NCI-H2171 treated with DMSO at 0.1 percent for 48 hours (cell line): ENCODE data around the gene NCAN.
"Not testable (repeated sequence)": the region's sequence is repeated elsewhere in the genome, so short reads cannot be mapped to it uniquely, and the experiment has no call there.

ENCODE experiments used
- DNase-seq: peaks from one replicate; lab custom pipeline; 2025; lab: John Stamatoyannopoulos, UW

NCAN gene

DNA sequence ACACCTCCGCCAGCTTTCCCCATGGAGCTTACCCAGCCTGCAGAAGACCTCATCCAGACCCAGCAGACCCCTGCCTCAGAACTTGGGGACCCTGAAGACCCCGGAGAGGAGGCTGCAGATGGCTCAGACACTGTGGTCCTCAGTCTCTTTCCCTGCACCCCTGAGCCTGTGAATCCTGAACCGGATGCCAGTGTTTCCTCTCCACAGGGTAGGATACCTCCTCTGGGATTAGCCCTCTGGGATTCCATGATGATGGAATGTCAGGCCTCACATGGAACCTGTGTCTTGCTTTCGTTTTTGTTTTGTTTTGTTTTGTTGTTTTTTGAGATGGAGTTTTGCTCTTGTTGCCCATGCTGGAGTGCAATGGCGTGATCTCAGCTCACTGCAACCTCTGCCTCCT lies 17.8 kb upstream of the NCAN start:
- no peak for DNase-seq

DNA sequence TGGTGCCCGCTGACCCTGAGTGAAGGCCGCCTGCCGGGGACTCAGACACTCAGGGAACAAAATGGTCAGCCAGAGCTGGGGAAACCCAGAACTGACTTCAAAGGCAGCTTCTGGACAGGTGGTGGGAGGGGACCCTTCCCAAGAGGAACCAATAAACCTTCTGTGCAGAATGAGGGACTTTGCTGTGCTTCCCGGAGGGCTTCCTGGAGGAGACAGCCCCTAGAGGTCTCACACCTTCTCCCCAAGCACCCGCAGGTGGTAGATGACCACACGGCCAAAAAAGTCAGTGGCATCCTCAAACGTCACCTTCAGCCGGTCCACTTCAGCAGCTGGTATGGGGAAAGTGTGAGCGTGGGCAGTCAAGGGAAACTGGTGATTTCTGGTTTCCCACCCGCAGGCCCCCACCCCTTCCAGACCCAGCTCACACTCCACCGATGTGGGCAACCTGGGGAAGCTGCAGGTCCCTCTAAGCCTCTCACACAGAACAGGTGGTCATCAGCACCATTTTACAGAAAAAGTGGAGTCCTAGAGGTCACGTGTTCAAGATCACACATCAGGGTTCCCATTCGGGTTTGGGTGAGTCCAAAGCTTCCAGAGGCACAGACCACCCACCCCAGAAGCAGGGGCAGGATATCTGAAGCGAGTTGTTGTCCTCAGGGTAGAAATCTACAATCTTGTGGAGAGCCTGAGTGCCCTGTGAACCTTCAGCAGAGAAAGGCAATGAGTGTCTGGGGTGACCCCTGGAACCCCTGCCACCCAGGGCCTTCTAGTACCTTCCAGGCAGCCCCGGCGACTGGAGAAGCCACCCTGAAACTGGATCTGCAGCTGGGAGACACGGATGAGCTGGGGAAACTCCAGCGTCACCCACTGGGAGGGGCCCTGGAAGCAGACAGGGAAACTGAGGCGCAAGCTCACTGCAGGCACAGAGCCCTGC lies 9.8 kb upstream of the NCAN start:
- no peak for DNase-seq

DNA sequence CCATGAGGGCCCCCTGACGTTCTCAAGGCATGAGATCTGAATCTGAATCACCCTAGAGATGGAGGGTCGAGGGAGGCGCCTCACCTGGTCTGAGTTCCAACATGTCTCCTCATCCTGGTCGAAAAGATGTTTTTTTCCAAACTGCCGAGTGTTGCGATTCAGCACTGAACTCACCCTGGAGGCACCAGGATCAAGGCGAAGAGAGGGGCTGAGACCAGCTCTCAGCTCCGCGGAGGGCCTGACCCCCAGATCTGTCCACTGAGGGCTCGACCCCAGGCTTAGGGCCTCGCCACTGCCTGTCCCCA lies 9.1 kb upstream of the NCAN start:
- DNase-seq: no peak

DNA sequence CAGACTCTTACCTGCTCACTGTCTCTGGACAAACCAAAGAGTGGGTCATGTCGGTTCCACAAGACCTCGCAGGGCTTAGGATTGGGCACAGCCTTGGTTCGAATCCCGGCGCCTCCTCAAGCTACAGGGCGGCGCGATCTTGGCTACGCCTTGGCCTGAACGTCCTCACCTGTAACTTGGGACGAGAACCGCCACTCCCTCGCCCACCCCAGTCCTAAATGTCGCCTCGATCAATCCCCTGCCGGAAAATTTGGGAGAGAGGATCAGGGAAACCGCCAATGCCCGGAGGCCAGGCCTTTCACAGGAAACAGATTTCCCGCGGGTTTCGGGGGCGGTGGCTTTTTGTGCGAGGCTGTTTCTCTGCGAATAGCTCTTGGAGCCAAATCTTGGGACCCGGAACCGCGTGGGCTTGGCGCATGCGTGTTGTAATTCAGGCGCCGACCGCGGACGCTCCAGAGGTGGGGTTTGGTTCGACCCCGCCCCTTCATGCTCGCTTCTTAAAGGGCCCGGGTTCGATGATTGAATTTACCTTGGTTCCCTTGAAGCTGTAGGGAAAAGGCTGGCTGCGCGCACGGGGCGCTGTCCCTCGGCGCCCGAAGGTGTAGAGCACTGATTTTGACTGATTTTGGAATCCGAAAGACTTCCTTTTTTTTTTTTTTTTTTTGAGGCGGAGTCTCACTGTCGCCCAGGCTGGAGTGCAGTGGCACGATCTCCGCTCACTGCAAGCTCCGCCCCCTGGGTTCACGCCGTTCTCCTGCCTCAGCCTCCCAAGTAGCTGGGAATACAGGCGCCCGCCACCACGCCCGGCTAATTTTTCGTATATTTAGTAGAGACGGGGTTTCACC lies 8.5 kb upstream of the NCAN start, which contains the start of gene NR2C2AP:
NR2C2AP (minus strand) TSS at position 403 of the 845 bp plus-strand sequence; CDS start at position 49, 354 bp downstream.
- peak; percentile 88 for DNase-seq

DNA sequence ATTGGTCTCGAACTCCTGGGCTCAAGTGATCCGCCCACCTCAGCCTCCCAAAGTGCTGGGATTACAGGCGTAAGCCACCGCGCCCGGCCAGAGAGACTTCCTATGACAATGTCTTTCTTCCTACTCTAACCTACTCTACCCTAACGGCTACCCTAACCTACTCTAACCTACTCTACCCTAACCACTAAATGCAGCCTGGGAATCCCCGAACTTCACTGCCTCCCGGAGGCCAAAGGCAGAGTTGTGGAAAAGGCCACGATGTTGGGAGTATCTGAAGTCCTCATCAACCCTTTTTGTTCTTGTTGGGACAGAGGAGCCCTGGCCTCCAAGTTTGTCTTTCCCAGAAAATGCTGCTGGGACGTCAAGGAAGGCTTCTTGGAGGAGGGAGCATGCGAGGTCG lies 7.6 kb upstream of the NCAN start:
- no peak for DNase-seq

DNA sequence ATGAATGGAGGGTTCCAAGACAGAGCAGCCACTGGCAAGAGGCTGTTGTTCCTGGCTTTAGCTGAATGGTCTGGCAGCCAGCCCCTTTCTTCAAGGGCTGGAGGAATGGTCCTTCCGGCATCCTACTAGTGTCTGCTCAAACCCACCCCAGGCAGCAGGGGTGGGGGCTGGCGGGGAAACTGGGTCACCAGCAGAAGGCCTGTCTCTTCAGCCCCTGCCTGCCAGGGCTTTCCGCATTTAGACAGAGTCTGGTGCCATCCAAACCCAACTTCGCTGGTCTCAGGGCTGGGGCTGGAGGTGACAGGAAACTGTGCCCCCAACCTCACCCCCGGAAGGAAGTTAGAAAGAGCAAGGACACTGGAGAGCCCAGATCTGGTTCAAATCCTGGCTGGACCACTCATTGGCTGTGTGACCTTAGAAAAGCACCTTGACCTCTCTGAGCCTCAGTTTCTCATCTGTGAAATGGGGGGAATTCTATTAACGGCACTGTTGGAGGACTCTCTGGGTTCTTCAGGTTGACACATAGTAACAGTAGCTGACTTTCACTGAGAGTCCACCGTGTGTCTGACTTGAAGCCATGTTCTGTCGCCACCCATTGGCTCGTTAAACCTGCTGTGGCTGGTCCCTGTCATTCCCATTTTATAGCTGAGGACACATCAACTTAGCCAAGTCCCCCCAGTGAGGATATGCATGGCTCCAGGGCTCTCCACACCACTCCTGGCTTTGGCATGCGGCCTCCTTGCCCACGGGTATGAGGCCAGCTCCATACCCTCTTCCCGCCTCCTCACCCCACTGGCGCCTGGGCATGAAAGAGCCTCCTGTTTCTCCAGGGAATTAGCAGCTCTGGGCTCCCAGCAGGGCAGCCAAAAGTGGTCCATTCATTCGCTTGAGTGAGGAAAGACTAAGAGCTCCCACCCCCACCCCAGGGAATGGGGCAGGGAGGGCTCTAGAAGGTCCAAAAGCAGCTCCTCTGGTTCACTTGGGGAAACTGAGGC lies 6.0 kb upstream of the NCAN start:
- DNase-seq: no peak

DNA sequence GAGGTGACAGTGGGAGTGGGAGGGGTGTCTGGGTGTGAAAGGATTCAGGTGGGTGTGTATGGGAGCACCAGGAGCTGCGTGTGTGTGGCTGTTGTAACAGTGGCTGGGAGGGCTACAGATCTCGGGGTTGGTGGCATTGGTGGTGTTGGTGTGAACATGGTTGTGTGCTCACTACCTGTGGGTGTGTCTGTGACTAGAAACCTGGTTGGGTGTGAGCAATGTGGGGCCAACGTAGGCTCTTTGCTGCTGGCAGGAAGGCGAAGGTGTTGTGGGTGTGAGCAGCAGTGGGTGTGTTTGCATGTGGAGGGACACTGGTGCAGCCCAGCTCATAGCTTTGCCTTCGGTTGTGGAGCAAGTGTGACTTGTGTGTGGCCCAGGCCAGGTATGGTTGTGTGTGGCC lies 4.8 kb upstream of the NCAN start:
- DNase-seq: no peak

- DNase-seq: no peak
Observed at GRCh38 chr19:19207637-19208572, 3.9 kb upstream of the NCAN start.

GRCh38 chr19:19209372-19209771 lies 2.4 kb upstream of the NCAN start:
- DNase-seq: peak; percentile 82

DNA sequence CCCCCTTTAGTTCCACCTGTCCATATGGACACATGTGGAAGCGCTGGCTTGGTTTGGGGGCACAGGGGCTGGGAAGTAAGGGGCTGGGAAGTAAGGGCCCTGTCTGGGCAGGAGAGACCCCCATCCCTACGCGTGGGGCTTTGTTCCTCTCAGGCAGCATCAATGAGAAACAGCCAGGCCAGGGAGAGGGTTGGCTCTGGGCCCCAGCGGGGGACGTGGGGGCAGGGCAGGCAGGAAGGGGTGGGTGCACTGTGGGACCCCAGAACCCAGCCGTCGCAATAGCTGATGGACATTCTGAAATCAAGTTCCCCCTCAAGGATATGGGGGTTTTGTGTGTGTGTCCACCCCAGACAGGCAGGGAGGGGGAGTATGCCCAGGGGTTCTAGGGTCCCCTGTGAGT lies 1.2 kb downstream of the NCAN start:
- DNase-seq: no peak

GRCh38 chr19:19213426-19214158 lies 1.8 kb downstream of the NCAN start:
- DNase-seq: no peak

GRCh38 chr19:19214159-19214490 lies 2.4 kb downstream of the NCAN start:
- no peak for DNase-seq

- no peak for DNase-seq
Observed at GRCh38 chr19:19214892-19215291, 3.1 kb downstream of the NCAN start.

DNA sequence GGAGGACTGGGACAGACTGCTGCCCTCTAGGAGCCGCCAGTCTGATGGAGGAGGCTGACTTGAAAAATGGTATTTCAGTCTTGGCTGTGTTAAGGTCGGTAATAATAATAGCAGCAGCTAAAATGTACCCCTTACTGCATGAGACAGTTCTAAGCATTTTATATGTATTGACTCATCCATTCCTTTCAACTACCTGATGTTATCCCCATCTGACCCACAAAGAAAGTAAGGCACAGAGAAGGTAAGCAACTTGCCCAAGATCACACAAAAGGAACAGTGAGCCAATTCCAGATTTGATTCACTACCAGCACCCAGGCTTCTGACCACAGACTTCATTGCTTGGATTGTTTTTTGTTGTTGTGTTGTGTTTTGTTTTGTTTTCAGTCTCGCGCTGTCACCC lies 4.0 kb downstream of the NCAN start:
- no peak for DNase-seq

DNA sequence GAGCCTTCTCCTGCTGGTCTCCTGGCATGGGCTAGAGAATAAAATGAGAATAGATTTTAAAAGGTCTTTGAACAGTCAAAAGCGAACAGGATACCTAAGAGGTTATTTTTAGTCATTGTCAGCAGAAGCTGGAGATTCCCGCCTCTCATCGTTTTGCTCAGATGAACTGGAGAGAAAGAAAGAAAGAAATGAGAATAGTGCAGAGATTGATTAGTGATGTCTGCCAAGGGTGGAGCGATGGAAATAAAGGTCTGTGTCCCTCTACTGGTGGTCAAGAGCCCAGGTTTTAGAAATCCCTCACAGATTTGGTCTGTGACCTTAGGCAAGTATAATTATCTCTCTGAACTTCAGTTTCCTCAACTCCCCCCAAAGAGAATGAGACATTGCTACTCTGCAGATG lies 5.3 kb downstream of the NCAN start:
- no peak for DNase-seq

GRCh38 chr19:19218911-19219310 lies 7.2 kb downstream of the NCAN start:
- no peak for DNase-seq

DNA sequence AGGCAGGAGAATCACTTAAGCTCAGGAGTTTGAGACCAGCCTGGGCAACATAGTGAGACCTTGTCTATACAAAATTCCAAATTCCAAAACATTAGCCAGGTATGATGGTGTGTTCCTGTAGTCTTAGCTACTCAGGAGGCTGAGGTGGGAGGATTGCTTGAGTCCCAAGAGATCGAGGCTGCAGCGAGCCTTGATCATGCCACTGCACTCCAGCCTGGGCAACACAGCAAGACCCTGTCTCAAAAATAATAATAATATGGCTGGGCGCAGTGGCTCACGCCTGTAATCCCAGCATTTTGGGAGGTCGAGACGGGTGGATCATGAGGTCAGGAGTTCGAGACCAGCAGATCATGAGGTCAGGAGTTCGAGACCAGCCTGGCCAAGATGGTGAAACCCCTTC lies 9.2 kb downstream of the NCAN start:
- DNase-seq: not testable (repeated sequence)

GRCh38 chr19:19223060-19223459 lies 11.3 kb downstream of the NCAN start:
- DNase-seq: no peak

- DNase-seq: no peak
Observed at GRCh38 chr19:19223636-19224035, 11.9 kb downstream of the NCAN start.

GRCh38 chr19:19224150-19224851 lies 12.5 kb downstream of the NCAN start:
- no peak for DNase-seq
